ENCODE results near the gene RNU6-7.

Gene RNU6-7

DNA sequence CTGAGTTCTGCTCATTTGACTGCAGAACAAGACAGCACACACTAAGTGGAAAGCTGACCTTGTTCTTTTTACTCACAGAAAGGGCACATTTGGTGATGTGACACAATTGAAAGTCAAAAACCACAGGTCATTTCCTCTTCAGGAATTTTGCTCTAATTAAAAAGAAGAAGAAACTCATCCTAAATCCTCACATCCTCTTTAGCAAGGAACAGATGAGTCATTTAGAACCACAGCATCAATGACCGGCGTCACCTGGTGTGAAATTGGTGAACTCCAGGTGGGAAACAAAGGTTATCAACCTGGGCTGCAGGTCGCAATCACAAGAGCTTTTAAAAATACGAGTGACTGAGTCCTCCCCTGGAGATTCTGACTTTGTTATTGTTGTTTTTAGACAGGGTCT is 4.1 kb downstream of the RNU6-7 start:
- FAIRE-seq = no peak

DNA sequence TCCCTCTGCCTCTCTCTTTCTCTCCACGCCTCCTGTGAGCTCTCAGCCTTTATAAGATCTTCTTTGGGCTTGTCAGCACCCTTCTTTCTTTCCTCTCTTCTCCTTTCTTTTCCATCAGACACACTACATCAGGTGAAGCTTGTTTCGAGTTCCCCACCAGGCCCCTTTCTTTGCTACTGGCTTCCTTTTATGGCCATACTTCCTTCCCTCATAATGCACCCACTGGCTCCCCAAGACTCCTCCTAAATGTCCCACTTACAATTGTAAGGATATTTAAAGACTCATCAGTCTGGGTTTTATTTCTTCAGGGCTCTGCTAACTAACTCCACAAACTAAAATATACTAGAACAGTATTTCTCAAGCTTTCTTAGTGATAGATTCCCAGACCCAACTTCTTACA is 4.7 kb downstream of the RNU6-7 start:
- FAIRE-seq = no peak

DNA sequence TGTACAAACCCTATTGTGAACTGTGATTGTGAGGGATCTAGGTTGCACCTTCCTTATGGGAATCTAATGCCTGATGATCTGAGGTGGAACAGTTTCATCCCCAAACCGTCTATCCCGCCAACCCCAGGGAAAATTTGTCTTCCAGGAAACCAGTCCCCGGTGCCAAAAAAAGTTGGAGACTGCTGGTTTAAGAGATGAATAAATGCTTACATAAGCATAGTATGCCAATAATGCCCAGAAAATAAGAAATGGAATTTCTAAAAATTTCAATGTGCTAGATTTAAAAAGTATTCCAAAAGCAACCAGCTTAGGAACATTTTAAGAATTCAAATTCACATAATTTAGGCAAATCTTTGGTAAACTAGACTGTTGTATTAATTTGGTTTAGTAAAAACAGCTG is 6.6 kb downstream of the RNU6-7 start:
- no peak for FAIRE-seq

DNA sequence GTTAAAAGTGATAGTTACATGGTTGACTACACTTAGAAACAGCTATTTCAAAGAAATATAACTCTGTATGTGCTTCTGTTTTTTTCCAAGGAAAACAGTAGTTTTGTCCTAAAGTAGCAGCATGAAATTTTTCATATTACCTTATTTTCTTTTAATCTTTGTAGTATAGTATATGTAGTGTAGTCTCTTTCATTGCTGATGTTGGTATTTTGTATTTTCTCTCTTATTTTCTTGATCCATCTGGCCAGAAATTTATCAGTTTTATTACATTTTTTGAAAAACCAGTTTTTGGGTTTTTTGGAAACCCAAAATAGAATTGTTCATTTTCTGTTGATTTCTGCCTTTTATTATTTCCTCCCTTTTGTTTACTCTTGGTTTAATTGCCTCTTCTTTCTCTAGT is 7.6 kb downstream of the RNU6-7 start:
- peak; percentile 17 for FAIRE-seq

DNA sequence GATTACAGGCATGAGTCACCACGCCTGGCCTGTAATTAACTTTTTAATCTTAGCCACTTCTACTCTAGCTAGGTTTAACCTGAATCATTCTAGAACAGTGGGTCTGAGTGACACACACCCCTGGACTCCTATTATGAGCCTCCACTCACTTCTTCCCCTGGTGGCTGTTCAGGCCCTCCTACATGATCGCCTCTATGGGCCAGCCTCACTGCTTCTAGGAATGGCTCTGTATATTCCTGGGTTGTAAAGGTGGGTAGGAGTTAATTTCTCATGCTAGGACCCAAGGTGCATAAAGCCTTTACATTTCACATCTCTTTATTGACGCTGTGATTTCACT is 9.2 kb downstream of the RNU6-7 start:
- FAIRE-seq = no peak

DNA sequence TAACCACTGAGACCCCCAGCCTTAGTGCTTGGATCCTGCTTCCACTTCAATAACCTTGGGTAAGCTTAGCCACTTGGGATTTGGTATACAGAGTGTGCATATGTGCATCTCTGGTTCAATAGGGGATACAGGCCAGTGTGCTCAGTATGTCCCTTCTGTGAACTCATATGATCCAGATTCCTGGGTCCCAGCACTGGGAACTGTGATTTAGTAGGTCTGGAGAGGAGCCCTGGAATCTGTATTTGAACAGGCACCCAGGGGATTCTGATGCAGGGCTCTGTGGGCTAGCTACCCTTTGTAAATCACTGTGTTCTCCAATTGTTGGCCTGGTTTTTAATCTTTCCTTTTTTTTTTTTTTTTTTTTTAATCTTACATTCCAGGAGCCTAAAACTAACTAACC is 11.0 kb downstream of the RNU6-7 start:
- no peak for FAIRE-seq

DNA sequence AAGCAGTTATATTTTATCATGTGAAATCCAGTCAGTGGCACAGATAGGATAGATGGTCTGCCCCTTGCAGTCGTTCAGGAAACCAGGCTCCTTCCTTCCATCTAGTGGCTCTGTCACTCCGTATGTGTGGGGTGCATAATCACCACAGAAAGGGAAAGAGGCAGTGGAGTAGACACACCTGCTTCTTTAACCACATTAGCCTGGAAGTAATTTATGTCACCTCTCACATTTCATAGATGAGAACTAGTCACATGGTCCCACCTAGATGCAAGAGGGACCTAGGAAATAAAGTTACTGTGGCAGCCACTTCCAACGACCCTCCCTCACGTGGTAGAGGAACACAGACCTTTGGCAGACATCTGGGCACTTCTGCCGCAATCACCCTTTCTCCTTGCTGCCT is 15.5 kb downstream of the RNU6-7 start:
- FAIRE-seq = no peak

DNA sequence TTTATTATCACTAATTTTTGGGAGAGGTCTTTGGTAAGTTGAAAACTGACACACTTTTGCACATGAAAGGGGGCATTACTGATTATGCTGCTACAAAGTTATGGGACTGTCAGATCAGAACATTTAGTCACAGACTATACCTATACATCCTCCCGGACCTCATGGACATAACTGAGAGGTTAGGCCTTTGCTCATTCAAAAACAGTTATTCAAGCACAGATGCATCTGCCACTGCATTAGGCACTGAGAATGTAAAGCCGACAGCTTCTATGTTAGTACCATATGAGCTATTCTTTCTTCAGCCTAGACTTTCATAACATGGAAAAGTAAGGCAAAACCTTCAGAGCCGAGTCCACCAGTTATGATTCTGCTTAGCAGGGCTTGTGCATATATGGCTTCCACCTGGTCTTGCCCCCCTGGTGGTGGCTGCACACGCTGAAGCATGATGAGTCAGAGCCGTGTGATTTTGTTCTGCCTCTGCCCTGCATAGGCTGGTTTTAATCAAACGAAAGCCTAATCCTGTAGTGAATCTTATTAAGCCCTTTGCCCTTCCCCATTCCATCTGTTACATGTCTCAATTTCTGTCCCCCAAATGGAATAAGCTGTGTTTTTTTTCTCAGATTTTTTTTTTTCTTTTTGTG is 23.0 kb downstream of the RNU6-7 start:
- no peak for FAIRE-seq

DNA sequence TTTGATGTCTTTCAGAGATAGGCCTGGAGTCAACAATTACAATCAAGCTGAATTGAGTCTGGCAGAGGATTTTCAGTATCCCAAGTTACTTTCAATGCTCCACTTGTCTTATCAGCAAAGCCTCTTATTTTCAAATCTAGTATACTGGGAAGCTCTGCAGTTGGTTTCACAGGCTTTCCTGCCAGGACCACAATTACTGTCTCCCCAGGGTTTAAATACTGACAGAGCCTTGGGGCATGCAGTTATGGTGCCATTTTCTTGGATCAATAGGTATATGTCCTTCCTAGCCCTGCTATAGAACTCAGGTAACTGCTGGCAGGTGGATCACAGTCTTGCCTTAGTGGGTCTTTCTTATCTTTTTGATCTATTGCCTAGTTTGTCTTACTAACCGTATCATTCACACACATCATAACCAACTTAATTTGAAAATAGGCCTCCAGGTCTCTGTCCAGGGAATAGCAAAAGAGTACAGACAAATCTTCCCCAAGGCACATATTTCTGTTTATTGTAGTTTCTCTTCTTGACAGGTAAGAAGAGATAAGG is 23.6 kb downstream of the RNU6-7 start:
- no peak for FAIRE-seq

DNA sequence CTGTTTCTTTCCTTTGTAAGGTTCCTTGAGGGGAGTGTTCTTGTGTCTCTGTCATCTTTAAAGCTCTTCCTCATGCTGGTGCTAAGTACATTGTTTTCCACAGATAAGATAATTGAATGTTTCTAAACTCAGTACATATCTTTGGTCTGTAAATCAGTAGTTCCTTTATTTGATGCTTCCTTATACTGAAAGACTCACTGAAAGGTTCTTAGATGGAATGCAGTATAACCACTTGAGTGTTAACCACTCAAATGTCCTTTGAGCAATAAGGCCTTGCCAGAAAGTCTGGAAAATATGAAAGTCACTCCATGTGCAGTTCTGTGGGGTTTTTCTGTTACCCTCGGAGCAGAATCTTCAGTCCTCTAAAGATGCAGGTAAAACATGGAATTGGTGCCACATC is 24.2 kb downstream of the RNU6-7 start:
- no peak for FAIRE-seq

DNA sequence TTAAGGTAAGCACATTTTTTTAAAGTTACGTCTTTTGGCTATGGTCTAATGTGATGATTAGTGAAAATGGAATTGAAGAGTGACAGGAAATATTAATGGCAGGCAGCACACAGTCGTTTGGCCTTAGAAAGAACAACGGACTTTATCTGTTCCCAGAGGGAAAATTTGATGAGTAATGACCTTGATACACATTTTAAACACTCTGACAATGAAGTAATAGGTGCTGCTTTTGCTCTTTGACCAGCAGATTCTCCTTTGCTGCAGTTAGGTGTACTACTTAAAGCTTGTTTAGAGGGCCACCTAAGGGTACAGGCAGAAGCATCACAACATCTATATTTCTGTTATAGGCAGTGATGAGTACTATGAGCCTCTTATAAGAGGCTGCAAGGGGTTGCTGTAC is 28.3 kb downstream of the RNU6-7 start:
- FAIRE-seq = no peak

DNA sequence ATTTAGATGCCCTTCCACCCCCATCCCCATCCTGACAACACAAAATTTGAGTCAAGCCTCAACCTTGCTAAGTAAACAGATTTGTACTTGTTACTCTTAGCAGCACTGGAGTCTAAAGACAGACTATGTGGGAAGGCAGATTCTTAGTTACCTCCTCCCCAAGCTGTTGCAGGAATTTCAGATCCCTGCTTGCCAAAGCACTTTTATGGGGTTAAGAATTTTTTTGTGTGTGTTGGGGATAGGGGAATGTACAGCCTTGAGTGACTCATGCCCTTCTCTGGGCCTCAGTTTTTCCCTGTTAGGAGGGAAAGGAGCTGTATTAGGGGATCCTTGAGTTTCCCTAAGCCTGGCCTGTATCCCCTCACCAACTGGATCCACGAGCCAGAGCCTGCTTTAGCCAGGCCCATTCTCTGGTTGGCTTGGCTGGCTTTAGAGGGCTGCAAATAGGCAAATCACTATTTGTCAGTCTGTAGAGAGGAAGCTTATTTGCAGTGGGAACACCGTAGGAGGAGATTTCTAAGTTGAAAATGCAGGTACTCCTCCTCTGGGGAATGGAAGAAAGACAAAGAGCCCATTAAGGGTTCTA is 28.9 kb downstream of the RNU6-7 start:
- no peak for FAIRE-seq

DNA sequence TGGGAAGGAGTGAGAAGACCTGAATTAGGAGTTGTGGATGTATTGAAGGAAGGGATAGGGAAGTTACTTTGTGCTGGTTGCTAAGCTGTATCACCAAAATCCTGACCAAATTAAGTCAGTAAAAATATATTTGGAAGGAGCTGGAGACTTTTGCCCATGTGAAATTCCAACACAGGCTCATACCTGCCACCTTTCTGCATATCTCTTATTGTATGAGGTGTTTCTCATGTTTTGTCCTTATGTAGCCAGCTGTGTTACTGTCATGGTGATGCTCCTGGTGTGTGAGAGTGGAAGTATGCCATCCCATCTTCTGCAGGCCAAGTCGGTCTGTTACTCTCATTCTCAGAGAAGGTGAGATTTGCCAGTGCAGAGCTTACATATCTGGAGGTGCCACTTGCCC is 30.6 kb downstream of the RNU6-7 start:
- no peak for FAIRE-seq

DNA sequence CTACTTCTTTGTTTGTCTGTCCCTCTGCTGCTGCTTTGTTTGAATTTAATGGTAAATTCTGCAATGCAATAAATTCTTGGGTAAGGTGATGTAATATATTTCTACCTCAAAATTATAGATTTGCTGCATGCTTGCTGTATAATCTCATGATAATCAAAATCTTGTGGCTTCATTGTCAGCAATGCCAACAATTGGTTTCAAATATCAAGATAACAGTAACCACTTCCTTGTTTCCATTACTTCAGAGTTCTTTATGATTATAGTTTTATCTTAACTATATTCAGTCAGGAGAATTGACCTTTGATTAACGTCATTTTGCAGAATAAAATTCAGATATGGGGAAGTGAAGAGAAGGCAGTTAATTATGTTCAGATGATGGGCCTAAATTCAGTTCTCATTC is 31.4 kb downstream of the RNU6-7 start:
- no peak for FAIRE-seq

DNA sequence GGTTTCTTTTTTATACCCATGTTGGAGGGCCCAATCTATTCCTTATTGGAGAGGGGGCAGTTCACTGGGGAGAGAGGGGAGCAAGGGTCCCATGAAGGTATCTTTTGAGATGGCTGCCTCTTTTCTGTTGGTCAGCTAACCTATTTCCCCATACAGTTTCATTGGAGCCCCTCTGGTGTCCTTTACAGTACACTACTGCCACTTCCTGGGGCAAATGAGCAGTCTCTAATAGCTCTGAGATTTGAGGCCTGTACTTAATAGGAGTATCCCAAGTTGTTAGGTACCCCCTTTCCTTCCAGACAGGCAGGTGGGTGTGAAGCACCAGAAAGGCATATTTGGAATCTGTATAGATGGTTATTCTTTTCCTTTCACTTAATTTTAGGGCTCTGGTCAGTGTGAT is 42.6 kb downstream of the RNU6-7 start:
- no peak for FAIRE-seq

DNA sequence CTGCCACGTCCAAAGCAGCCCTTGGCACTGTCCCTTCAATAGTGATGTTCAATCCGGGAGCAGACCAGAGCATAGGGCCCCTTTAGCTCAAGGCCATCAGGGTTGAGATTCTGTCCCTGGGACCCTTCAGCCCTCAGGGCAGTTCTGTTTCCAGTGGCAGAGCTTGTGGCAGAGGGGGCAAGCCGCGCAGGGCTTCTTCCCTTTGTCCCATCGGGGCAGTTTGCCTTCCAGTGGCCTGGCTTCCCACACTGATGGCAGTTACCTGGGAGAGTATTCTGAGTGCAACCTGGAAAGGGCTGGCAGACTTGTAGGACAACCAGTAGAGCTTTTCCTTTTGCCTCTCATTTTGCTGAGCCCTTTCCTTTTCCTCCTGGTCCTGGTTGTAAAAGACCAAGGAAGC is 44.9 kb downstream of the RNU6-7 start:
- no peak for FAIRE-seq

DNA sequence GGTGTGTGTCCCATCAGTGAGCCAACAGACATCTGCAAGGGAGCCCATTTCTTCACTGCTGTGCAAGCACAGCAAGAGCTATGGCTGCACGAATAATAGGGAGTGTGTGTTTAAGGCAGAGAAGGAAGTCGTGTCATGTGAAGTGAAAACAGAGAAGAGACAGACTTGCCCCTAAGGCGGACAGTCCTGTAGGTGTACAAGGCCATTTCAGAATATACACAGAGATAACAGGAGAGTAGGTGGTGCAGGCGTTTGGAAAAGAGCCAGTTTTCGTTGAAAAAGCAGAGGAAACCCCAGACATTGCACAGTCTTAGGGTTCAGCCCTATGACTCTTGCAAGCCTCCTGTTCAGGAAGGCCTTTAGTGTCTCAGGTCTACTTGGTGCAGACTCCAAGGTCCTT is 47.5 kb downstream of the RNU6-7 start:
- no peak for FAIRE-seq

DNA sequence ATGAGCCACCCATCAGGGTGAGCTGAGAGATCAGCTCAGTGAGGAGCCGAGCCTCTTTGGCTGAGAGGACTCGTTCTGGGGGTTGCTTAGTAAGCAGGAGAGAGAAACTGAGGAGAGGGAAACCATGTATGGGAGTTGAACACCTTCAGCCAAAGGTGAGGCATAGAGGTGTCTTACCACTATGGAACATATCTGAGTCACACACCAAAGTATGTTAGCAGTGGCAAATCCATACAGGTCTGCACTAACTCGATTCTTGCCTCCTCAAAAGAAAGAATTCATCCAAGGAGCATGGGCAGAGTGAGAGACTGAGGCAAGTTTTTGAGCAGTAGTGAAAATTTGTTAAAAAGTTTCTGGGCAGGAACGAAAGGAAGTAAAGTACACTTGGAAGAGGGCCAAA is 47.9 kb downstream of the RNU6-7 start:
- no peak for FAIRE-seq

DNA sequence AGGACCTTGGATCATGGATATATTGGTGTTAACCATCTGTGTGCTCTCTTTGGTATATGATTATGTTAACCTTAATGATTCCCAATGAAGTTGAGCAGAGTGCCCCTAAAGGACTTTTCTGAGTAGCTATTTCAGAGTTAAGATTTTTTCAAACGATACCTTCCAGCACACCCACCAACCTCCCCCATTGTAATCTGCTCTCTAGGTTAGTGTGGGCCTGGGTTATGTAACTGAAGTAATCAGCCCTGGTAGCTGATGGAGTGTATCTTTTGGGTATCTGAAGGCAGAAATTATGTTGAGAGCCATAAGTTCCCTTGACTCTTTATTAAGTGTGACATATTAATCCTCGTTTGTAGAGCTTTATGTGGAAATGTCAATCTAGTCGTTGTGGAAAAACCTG is 48.8 kb downstream of the RNU6-7 start:
- no peak for FAIRE-seq

DNA sequence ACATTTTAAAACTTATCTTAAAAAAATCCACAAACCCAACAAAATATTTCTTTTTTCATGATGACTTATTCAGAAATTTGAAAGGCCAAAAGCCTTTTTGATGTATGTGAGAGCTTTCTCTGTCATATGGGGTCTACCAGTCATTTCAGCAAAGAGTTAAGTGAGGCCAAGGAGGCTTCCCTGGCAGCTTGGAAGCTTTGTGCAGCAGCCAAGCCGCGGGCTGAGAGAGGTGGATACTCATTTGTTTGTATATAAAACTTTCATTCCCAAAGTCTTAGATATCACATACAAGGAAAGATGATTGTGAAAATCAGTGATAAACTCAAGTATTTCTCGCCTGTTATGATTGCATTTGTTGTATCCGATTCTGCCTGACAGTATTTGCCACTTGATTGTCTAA is 49.7 kb downstream of the RNU6-7 start:
- FAIRE-seq = no peak
